HepG2 (cell line): ENCODE results near the gene GDA. TPM values are rescaled to one million over a fixed set of nuclear protein-coding genes. Genes with fewer than 3 reads are reported as not detected.

Experiments
- ATF7 ChIP-seq, 2 experiments: fragments of 450-650 bp in 1 of 2; sonication (generic) in 1 of 2; formaldehyde crosslinking in 1 of 2; IDR thresholded peaks; 2 replicates each; pipeline versions ENCODE4 v1.4.0 to v1.6.1; 2016 to 2020; ENCODE audit warnings: antibody characterized with exemption in 1 of 2, mild to moderate bottlenecking in 1 of 2, missing genetic modification reagents in 1 of 2
- BRF2 ChIP-seq: sonication (generic); formaldehyde crosslinking; IDR thresholded peaks from 2 replicates; pipeline ENCODE4 v1.8.1; 2022; ENCODE audit warnings: mild to moderate bottlenecking, missing genetic modification reagents
- FOXJ3 ChIP-seq: sonication (generic); formaldehyde crosslinking; IDR thresholded peaks from 2 replicates; pipeline ENCODE4 v1.4.0; 2020; ENCODE audit warnings: missing genetic modification reagents, mild to moderate bottlenecking, borderline replicate concordance
- GLMP ChIP-seq: sonication (generic); formaldehyde crosslinking; IDR thresholded peaks from 2 replicates; pipeline ENCODE4 v1.9.0; 2021; ENCODE audit warnings: missing genetic modification reagents, mild to moderate bottlenecking, borderline replicate concordance
- HHEX ChIP-seq: IDR thresholded peaks from 2 replicates; pipeline ENCODE4 v1.6.1; 2016; ENCODE audit warnings: control low read depth
- KDM6A ChIP-seq: IDR thresholded peaks from 2 replicates; pipeline ENCODE4 v1.6.1; 2016; ENCODE audit warnings: low read depth
- NR2F6 ChIP-seq, 2 experiments: IDR thresholded peaks; 2 replicates each; pipeline ENCODE4 v1.6.1; 2016; ENCODE audit warnings: antibody characterized with exemption in 1 of 2, mild to moderate bottlenecking in 1 of 2
- RCOR2 ChIP-seq: IDR thresholded peaks from 2 replicates; pipeline ENCODE4 v1.6.1; 2016; ENCODE audit warnings: missing biosample characterization, missing genetic modification reagents
- SMAD3 ChIP-seq: sonication (generic); formaldehyde crosslinking; IDR thresholded peaks from 2 replicates; pipeline ENCODE4 v1.4.0; 2020; ENCODE audit warnings: missing genetic modification reagents
- SMAD9 ChIP-seq: sonication (generic); formaldehyde crosslinking; IDR thresholded peaks from 2 replicates; pipeline ENCODE4 v1.5.1; 2020; ENCODE audit warnings: mild to moderate bottlenecking, missing genetic modification reagents
- SOX6 ChIP-seq, 2 experiments: fragments of 450-650 bp in 1 of 2; sonication (generic) in 1 of 2; formaldehyde crosslinking in 1 of 2; IDR thresholded peaks; 2 replicates each; pipeline versions ENCODE4 v1.4.0 to v1.6.1; 2017 to 2020; ENCODE audit warnings: antibody characterized with exemption in 1 of 2, mild to moderate bottlenecking in 1 of 2, missing genetic modification reagents in 1 of 2
- SP2 ChIP-seq: sonication (generic); formaldehyde crosslinking; IDR thresholded peaks from 2 replicates; pipeline ENCODE4 v1.5.1; 2020; ENCODE audit warnings: mild to moderate bottlenecking, missing genetic modification reagents
- TBP ChIP-seq: sonication (generic); formaldehyde crosslinking; IDR thresholded peaks from 2 replicates; pipeline ENCODE4 v1.5.0; 2020; ENCODE audit warnings: missing genetic modification reagents
- TCF7 ChIP-seq: sonication (generic); IDR thresholded peaks from 2 replicates; pipeline ENCODE4 v1.6.1; 2016; ENCODE audit warnings: antibody characterized with exemption, low read depth
- TFDP1 ChIP-seq: IDR thresholded peaks from 2 replicates; pipeline ENCODE4 v1.6.1; 2016; ENCODE audit warnings: missing compliant biosample characterization, missing genetic modification reagents, borderline replicate concordance
- ZBTB37 ChIP-seq: sonication (generic); formaldehyde crosslinking; IDR thresholded peaks from 2 replicates; pipeline ENCODE4 v1.4.0; 2020; ENCODE audit warnings: mild to moderate bottlenecking, missing genetic modification reagents
- ZBTB8A ChIP-seq: sonication (generic); formaldehyde crosslinking; IDR thresholded peaks from 2 replicates; pipeline ENCODE4 v1.4.0; 2020; ENCODE audit warnings: mild to moderate bottlenecking, low read depth, missing genetic modification reagents, borderline replicate concordance
- ZGPAT ChIP-seq: IDR thresholded peaks from 2 replicates; pipeline ENCODE4 v1.6.1; 2016; ENCODE audit warnings: mild to moderate bottlenecking
- ZNF547 ChIP-seq: sonication (generic); formaldehyde crosslinking; IDR thresholded peaks from 2 replicates; pipeline ENCODE4 v1.5.1; 2020; ENCODE audit warnings: mild to moderate bottlenecking, missing genetic modification reagents
- ZNF572 ChIP-seq: sonication (generic); formaldehyde crosslinking; IDR thresholded peaks from 2 replicates; pipeline ENCODE4 v1.5.1; 2020; ENCODE audit warnings: mild to moderate bottlenecking, missing genetic modification reagents
- ZNF607 ChIP-seq: sonication (generic); formaldehyde crosslinking; IDR thresholded peaks from 2 replicates; pipeline ENCODE4 v1.5.1; 2020; ENCODE audit warnings: missing genetic modification reagents, mild to moderate bottlenecking, borderline replicate concordance
- ZNF737 ChIP-seq: sonication (generic); formaldehyde crosslinking; IDR thresholded peaks from 2 replicates; pipeline ENCODE4 v1.5.0; 2020; ENCODE audit warnings: missing genetic modification reagents, mild to moderate bottlenecking, borderline replicate concordance
- ZNF747 ChIP-seq: sonication (generic); formaldehyde crosslinking; IDR thresholded peaks from 2 replicates; pipeline ENCODE4 v1.8.1; 2023; ENCODE audit warnings: missing genetic modification reagents, mild to moderate bottlenecking, borderline replicate concordance
- polyA plus RNA-seq, 8 experiments: library from polyadenylated mRNA; depleted of rRNA in 3 of 8; stranded (reverse) in 7 of 8; unstranded in 1 of 8; fragments of >200 nt; fragmentation: Illumina TruSeq in 4 of 8; extraction: Trizol in 4 of 8; gene quantifications; 2 replicates each; pipeline versions ENCODE4 v1.2.1 to v1.2.3, GENCODE V29; 2011 to 2016; ENCODE audit warnings: low read depth in 4 of 8, missing spikeins in 1 of 8, mixed read lengths in 1 of 8; ENCODE audit not compliant: insufficient read depth in 1 of 8
- total RNA-seq, 5 experiments: library from RNA; depleted of rRNA; stranded (reverse); fragments of >200 nt; fragmentation: Illumina TruSeq; extraction: Trizol; gene quantifications; 2 replicates each; pipeline ENCODE4 v1.2.3, GENCODE V29; 2016; ENCODE audit warnings: low read depth in 1 of 5

GDA gene
- total and polyA plus RNA-seq, 2 of the 13 experiments (the other 11 are each of a cell fraction or from before 2014, with no cell fraction given), result 0.15 to 0.99 TPM

- TF ChIP-seq ZGPAT (CRISPR knock-in tag) (peak; percentile 67), ZNF572 (no peak), GLMP (CRISPR knock-in tag) (no peak), TCF7 (0 out of 2 replicates have a peak, but pooled peaks have one; percentile 25), FOXJ3 (CRISPR knock-in tag) (peak; percentile 67; the same call in 1 of the 2 replicates), ZNF607 (no peak), ZNF747 (no peak), ATF7 (IDR thresholded peaks at IDR 0.05) (no peak), ATF7 (CRISPR knock-in tag; IDR thresholded peaks at IDR 0.05) (peak; percentile 59; the same call in 1 of the 2 replicates), NR2F6 (IDR thresholded peaks at IDR 0.05) (peak; percentile 77), NR2F6 (CRISPR knock-in tag; IDR thresholded peaks at IDR 0.05) (peak; percentile 59; the same call in 1 of the 2 replicates), ZNF547 (CRISPR knock-in tag) (peak; percentile 28), SOX6 (IDR thresholded peaks at IDR 0.05) (no peak), SOX6 (CRISPR knock-in tag; IDR thresholded peaks at IDR 0.05) (peak; percentile 90), ZBTB8A (CRISPR knock-in tag) (no peak), HHEX (CRISPR knock-in tag) (peak; percentile 42; the same call in 1 of the 2 replicates), TFDP1 (no peak), ZNF737 (CRISPR knock-in tag) (no peak), BRF2 (no peak), RCOR2 (peak; percentile 81), ZBTB37 (CRISPR knock-in tag) (peak; percentile 77), KDM6A (peak; percentile 26; the same call in 1 of the 2 replicates), SMAD3 (CRISPR knock-in tag) (0 out of 2 replicates have a peak, but pooled peaks have one; percentile 57), TBP (no peak), SP2 (no peak), SMAD9 (CRISPR knock-in tag) (no peak)
Observed at GRCh38 chr9:72129271-72130156, 19.7 kb upstream of the GDA start (continued).
